HL-60 (cell line): ENCODE measurements around the gene SIPA1L3.

Experiments
- CTCF ChIP-seq: IDR thresholded peaks from one replicate; pipeline ENCODE4 v1.5.1; 2011; ENCODE audit warnings: low read length, control low read depth, inconsistent platforms; ENCODE audit not compliant: insufficient read depth
- REST ChIP-seq: IDR thresholded peaks from 2 replicates; pipeline ENCODE4 v1.6.1; 2012; ENCODE audit warnings: low read depth; ENCODE audit not compliant: insufficient replicate concordance

GRCh38 chr19:37874784-37875183 is 32.2 kb upstream of the SIPA1L3 start:
- TF ChIP-seq CTCF (no peak), REST (no peak)
